Measurements from ENCODE around the gene PLIN4.
A peak's percentile ranks its signal among the peaks of the same experiment; 100 is the strongest.
"Not testable (repeated sequence)": the region's sequence is repeated elsewhere in the genome, so short reads cannot be mapped to it uniquely, and the experiment has no call there.

PLIN4 gene

GRCh38 chr19:4547303-4548237 lies 29.3 kb upstream of the PLIN4 start:
- H3K27me3 ChIP-seq (ENCODE audit: control insufficient read depth in 2 of 2, insufficient read depth in 2 of 2, low read length in 2 of 2), result peaks cover 0 to 8% of the 10 kb centered on the region in 2 donors
- H3K4me3 ChIP-seq (ENCODE audit: low read length in 2 of 2), result no peak overlapping the region
- no peaks in the 10 kb centered on the region for H3K36me3 ChIP-seq (ENCODE audit: control insufficient read depth in 2 of 2, insufficient read depth in 2 of 2, low read length in 2 of 2)
- peaks cover 0 to 3% of the 10 kb centered on the region in 2 donors for H3K4me1 ChIP-seq (ENCODE audit: control insufficient read depth in 2 of 2, insufficient read depth in 2 of 2, low read length in 2 of 2)
- H3K9ac ChIP-seq (ENCODE audit: low read depth in 1 of 2, low read length in 2 of 2), result no peak overlapping the region
- no peaks in the 10 kb centered on the region for H3K9me3 ChIP-seq (ENCODE audit: control insufficient read depth in 2 of 2, low read length in 2 of 2)
- no peak overlapping the region for H3K27ac ChIP-seq (ENCODE audit: low read depth in 2 of 2, low read length in 2 of 2)

- no peak overlapping the region for H3K9ac ChIP-seq (ENCODE audit: low read depth in 1 of 2, low read length in 2 of 2)
- H3K4me1 ChIP-seq (ENCODE audit: control insufficient read depth in 2 of 2, insufficient read depth in 2 of 2, low read length in 2 of 2), result peaks cover 7% of the 10 kb centered on the region in 2 donors
- no peaks in the 10 kb centered on the region for H3K9me3 ChIP-seq (ENCODE audit: control insufficient read depth in 2 of 2, low read length in 2 of 2)
- no peaks in the 10 kb centered on the region for H3K36me3 ChIP-seq (ENCODE audit: control insufficient read depth in 2 of 2, insufficient read depth in 2 of 2, low read length in 2 of 2)
- H3K27me3 ChIP-seq (ENCODE audit: control insufficient read depth in 2 of 2, insufficient read depth in 2 of 2, low read length in 2 of 2), result no peaks in the 10 kb centered on the region
- no peak overlapping the region for H3K4me3 ChIP-seq (ENCODE audit: low read length in 2 of 2)
- H3K27ac ChIP-seq (ENCODE audit: low read depth in 2 of 2, low read length in 2 of 2), result no peak overlapping the region
These were observed 25.8 kb upstream of the PLIN4 start for GRCh38 chr19:4543842-4544647.

- Histone ChIP-seq H3K4me1 (ENCODE audit: control insufficient read depth in 2 of 2, insufficient read depth in 2 of 2, low read length in 2 of 2) (peaks cover 7% of the 10 kb centered on the region in 2 donors), H3K9ac (ENCODE audit: low read depth in 1 of 2, low read length in 2 of 2) (no peak overlapping the region), H3K9me3 (ENCODE audit: control insufficient read depth in 2 of 2, low read length in 2 of 2) (no peaks in the 10 kb centered on the region), H3K27me3 (ENCODE audit: control insufficient read depth in 2 of 2, insufficient read depth in 2 of 2, low read length in 2 of 2) (no peaks in the 10 kb centered on the region), H3K36me3 (ENCODE audit: control insufficient read depth in 2 of 2, insufficient read depth in 2 of 2, low read length in 2 of 2) (no peaks in the 10 kb centered on the region), H3K4me3 (ENCODE audit: low read length in 2 of 2) (no peak overlapping the region), H3K27ac (ENCODE audit: low read depth in 2 of 2, low read length in 2 of 2) (no peak overlapping the region)
These were observed 24.9 kb upstream of the PLIN4 start for GRCh38 chr19:4542896-4543841.

- not testable (repeated sequence) for H3K4me3 ChIP-seq (ENCODE audit: low read length in 2 of 2); H3K4me1 ChIP-seq (ENCODE audit: control insufficient read depth in 2 of 2, insufficient read depth in 2 of 2, low read length in 2 of 2); H3K9me3 ChIP-seq (ENCODE audit: control insufficient read depth in 2 of 2, low read length in 2 of 2); H3K36me3 ChIP-seq (ENCODE audit: control insufficient read depth in 2 of 2, insufficient read depth in 2 of 2, low read length in 2 of 2); H3K9ac ChIP-seq (ENCODE audit: low read depth in 1 of 2, low read length in 2 of 2); H3K27me3 ChIP-seq (ENCODE audit: control insufficient read depth in 2 of 2, insufficient read depth in 2 of 2, low read length in 2 of 2); H3K27ac ChIP-seq (ENCODE audit: low read depth in 2 of 2, low read length in 2 of 2)
These were observed 23.5 kb upstream of the PLIN4 start for GRCh38 chr19:4541806-4542145.

DNA sequence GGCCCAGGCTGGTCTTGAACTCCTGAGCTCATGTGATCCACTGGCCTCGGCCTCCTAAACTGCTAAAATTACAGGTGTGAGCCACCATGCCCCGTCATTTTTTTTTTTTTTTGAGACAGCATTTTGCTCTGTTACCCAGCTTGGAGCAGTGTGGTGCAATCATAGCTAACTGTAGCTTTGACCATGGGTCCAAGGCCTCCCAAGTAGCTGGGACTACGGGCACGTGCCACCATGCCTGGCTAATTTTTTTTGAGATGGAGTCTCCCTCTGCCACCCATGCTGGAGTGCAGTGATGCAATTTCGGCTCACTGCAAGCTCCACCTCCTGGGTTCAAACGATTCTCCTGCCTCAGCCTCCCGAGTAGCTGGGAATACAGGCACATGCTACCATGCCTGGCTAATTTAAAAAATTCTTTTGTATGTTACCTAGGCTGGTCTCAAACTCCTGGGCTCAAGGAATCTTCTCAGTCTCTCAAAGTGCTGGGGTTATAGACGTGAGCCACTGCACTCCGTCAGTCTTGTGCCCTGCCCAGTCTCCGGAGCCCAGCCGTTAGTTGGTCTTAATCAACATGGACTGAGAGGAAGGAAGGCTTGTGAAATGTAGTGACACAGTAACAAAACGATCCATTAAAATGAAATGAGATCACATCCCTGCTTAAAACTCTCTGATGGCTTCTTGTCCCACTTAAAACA lies 23.0 kb upstream of the PLIN4 start:
- Histone ChIP-seq H3K36me3 (ENCODE audit: control insufficient read depth in 2 of 2, insufficient read depth in 2 of 2, low read length in 2 of 2) (no peaks in the 10 kb centered on the region), H3K9ac (ENCODE audit: low read depth in 1 of 2, low read length in 2 of 2) (no peak overlapping the region), H3K27me3 (ENCODE audit: control insufficient read depth in 2 of 2, insufficient read depth in 2 of 2, low read length in 2 of 2) (no peaks in the 10 kb centered on the region), H3K4me1 (ENCODE audit: control insufficient read depth in 2 of 2, insufficient read depth in 2 of 2, low read length in 2 of 2) (peaks cover 4 to 7% of the 10 kb centered on the region in 2 donors), H3K9me3 (ENCODE audit: control insufficient read depth in 2 of 2, low read length in 2 of 2) (no peaks in the 10 kb centered on the region), H3K4me3 (ENCODE audit: low read length in 2 of 2) (no peak overlapping the region), H3K27ac (ENCODE audit: low read depth in 2 of 2, low read length in 2 of 2) (no peak overlapping the region)

GRCh38 chr19:4539693-4540581 lies 21.7 kb upstream of the PLIN4 start, which contains the start of gene LRG1:
TSS of gene LRG1 (minus strand) at chr19:4540036. CDS start at chr19:4540013, 23 bp downstream.
- peak within 1 kb of the TSS; percentile 56 to 74 for H3K4me3 ChIP-seq (ENCODE audit: low read length in 2 of 2)
- peak within 1 kb of the TSS; percentile 69 to 75 for H3K27ac ChIP-seq (ENCODE audit: low read depth in 2 of 2, low read length in 2 of 2)

GRCh38 chr19:4539169-4539692 lies 20.9 kb upstream of the PLIN4 start:
- H3K4me1 ChIP-seq (ENCODE audit: control insufficient read depth in 2 of 2, insufficient read depth in 2 of 2, low read length in 2 of 2), result peaks cover 10 to 11% of the 10 kb centered on the region in 2 donors

More at GRCh38 chr19:4539693-4540581, 21.7 kb upstream of the PLIN4 start, which contains the start of gene LRG1:
- peaks cover 0 to 5% of the 10 kb centered on the region in 2 donors for H3K27me3 ChIP-seq (ENCODE audit: control insufficient read depth in 2 of 2, insufficient read depth in 2 of 2, low read length in 2 of 2)
- H3K9ac ChIP-seq (ENCODE audit: low read depth in 1 of 2, low read length in 2 of 2), result peak within 1 kb of the TSS; percentile 35 to 61
- H3K4me1 ChIP-seq (ENCODE audit: control insufficient read depth in 2 of 2, insufficient read depth in 2 of 2, low read length in 2 of 2), result peaks cover 10 to 11% of the 10 kb centered on the region in 2 donors
- H3K9me3 ChIP-seq (ENCODE audit: control insufficient read depth in 2 of 2, low read length in 2 of 2), result no peaks in the 10 kb centered on the region
- H3K36me3 ChIP-seq (ENCODE audit: control insufficient read depth in 2 of 2, insufficient read depth in 2 of 2, low read length in 2 of 2), result no peaks in the 10 kb centered on the region

GRCh38 chr19:4538601-4538954 lies 20.3 kb upstream of the PLIN4 start:
- Histone ChIP-seq H3K4me3 (ENCODE audit: low read length in 2 of 2) (no peak overlapping the region), H3K27me3 (ENCODE audit: control insufficient read depth in 2 of 2, insufficient read depth in 2 of 2, low read length in 2 of 2) (peaks cover 0 to 5% of the 10 kb centered on the region in 2 donors), H3K9ac (ENCODE audit: low read depth in 1 of 2, low read length in 2 of 2) (no peak overlapping the region), H3K36me3 (ENCODE audit: control insufficient read depth in 2 of 2, insufficient read depth in 2 of 2, low read length in 2 of 2) (no peaks in the 10 kb centered on the region), H3K4me1 (ENCODE audit: control insufficient read depth in 2 of 2, insufficient read depth in 2 of 2, low read length in 2 of 2) (peaks cover 10 to 11% of the 10 kb centered on the region in 2 donors), H3K9me3 (ENCODE audit: control insufficient read depth in 2 of 2, low read length in 2 of 2) (no peaks in the 10 kb centered on the region), H3K27ac (ENCODE audit: low read depth in 2 of 2, low read length in 2 of 2) (no peak overlapping the region)

More at GRCh38 chr19:4539169-4539692, 20.9 kb upstream of the PLIN4 start:
- Histone ChIP-seq H3K9ac (ENCODE audit: low read depth in 1 of 2, low read length in 2 of 2) (peak overlapping the region in 1 of 2 donors; percentile 61), H3K27me3 (ENCODE audit: control insufficient read depth in 2 of 2, insufficient read depth in 2 of 2, low read length in 2 of 2) (peaks cover 0 to 5% of the 10 kb centered on the region in 2 donors), H3K4me3 (ENCODE audit: low read length in 2 of 2) (peak overlapping the region; percentile 56 to 74), H3K27ac (ENCODE audit: low read depth in 2 of 2, low read length in 2 of 2) (peak overlapping the region in 1 of 2 donors; percentile 69), H3K9me3 (ENCODE audit: control insufficient read depth in 2 of 2, low read length in 2 of 2) (no peaks in the 10 kb centered on the region), H3K36me3 (ENCODE audit: control insufficient read depth in 2 of 2, insufficient read depth in 2 of 2, low read length in 2 of 2) (no peaks in the 10 kb centered on the region)
